CD14-positive monocyte (primary cell): ENCODE measurements around the gene CCL26. TPM values are rescaled to one million over a fixed set of nuclear protein-coding genes. Genes with fewer than 3 reads are reported as not detected.

Experiments used
- DNase-seq, 3 donors: peaks; one replicate each; pipeline ENCODE4 v3.0.0-alpha.2; 2011 to 2022
- H2AFZ ChIP-seq: 2 replicates; pipeline ENCODE4 v1.6.0; 2012; ENCODE audit warnings: mild to moderate bottlenecking, low read depth, low read length, inconsistent platforms; ENCODE audit not compliant: insufficient read depth, poor library complexity, severe bottlenecking
- H3K27ac ChIP-seq, 2 donors: 1 replicate in 1 of 2; 2 replicates in 1 of 2; pipeline ENCODE4 v1.5.1; 2012 to 2013; ENCODE audit warnings: low read length in 2 of 2, control low read depth in 1 of 2, inconsistent platforms in 1 of 2, low read depth in 1 of 2, mild to moderate bottlenecking in 1 of 2
- H3K27me3 ChIP-seq, 2 donors: one replicate each; pipeline versions ENCODE4 v1.6.0 to v1.6.1; 2011 to 2013; ENCODE audit warnings: low read length in 2 of 2; ENCODE audit not compliant: control insufficient read depth in 2 of 2, insufficient read depth in 2 of 2
- H3K36me3 ChIP-seq, 2 donors: replicated peaks in 1 of 2; 1 replicate in 1 of 2; 2 replicates in 1 of 2; pipeline versions ENCODE4 v1.5.1 to v1.6.1; 2012 to 2013; ENCODE audit warnings: low read length in 2 of 2, control low read depth in 1 of 2, inconsistent platforms in 1 of 2, mild to moderate bottlenecking in 1 of 2; ENCODE audit not compliant: insufficient read depth in 2 of 2, control insufficient read depth in 1 of 2
- H3K4me1 ChIP-seq, 2 donors: 1 replicate in 1 of 2; 2 replicates in 1 of 2; pipeline versions ENCODE4 v1.5.1 to v1.6.1; 2012 to 2013; ENCODE audit warnings: low read length in 2 of 2, control low read depth in 1 of 2, inconsistent platforms in 1 of 2, mild to moderate bottlenecking in 1 of 2, moderate library complexity in 1 of 2; ENCODE audit not compliant: insufficient read depth in 2 of 2, control insufficient read depth in 1 of 2
- H3K4me2 ChIP-seq: replicated peaks from 2 replicates; pipeline ENCODE3; 2012; ENCODE audit warnings: low read length, moderate library complexity, mild to moderate bottlenecking; ENCODE audit not compliant: poor library complexity, severe bottlenecking; ENCODE audit errors: extremely low read depth
- H3K4me3 ChIP-seq, 3 experiments: fragments of 200-600 bp in 1 of 3; sonication (generic) in 1 of 3; replicated peaks in 1 of 3; 1 replicate in 2 of 3; 2 replicates in 1 of 3; pipeline ENCODE4 v1.5.1; 2011 to 2013; ENCODE audit warnings: low read length in 3 of 3, mild to moderate bottlenecking in 3 of 3, control low read depth in 2 of 3, low read depth in 2 of 3, inconsistent platforms in 1 of 3, moderate library complexity in 1 of 3
- H3K79me2 ChIP-seq: 2 replicates; pipeline ENCODE4 v1.6.0; 2012; ENCODE audit warnings: mild to moderate bottlenecking, control low read depth, inconsistent platforms, low read length, moderate library complexity; ENCODE audit not compliant: insufficient read depth
- H3K9ac ChIP-seq: 2 replicates; pipeline ENCODE4 v1.6.0; 2017; ENCODE audit warnings: low read length, mild to moderate bottlenecking; ENCODE audit not compliant: insufficient read depth, poor library complexity, severe bottlenecking
- H3K9me3 ChIP-seq, 2 donors: replicated peaks in 1 of 2; 1 replicate in 1 of 2; 2 replicates in 1 of 2; pipeline versions ENCODE4 v1.5.1 to v1.6.1; 2012 to 2013; ENCODE audit warnings: low read length in 2 of 2, control low read depth in 1 of 2; ENCODE audit not compliant: control insufficient read depth in 1 of 2, insufficient read depth in 1 of 2
- H4K20me1 ChIP-seq: 2 replicates; pipeline ENCODE4 v1.6.0; 2012; ENCODE audit warnings: mild to moderate bottlenecking, low read length, control low read depth, moderate library complexity; ENCODE audit not compliant: insufficient read depth
- H3K27ac Mint-ChIP-seq, 7 donors: one replicate each; pipeline ENCODE4 v1.8.0; 2020; ENCODE audit warnings: mild to moderate bottlenecking in 7 of 7, mixed read lengths in 7 of 7, moderate library complexity in 6 of 7, inconsistent platforms in 2 of 7
- H3K27me3 Mint-ChIP-seq, 3 donors: one replicate each; pipeline ENCODE4 v1.8.0; 2021 to 2022; ENCODE audit warnings: low read depth in 3 of 3, mild to moderate bottlenecking in 3 of 3, mixed read lengths in 3 of 3, moderate library complexity in 3 of 3, inconsistent platforms in 1 of 3
- H3K36me3 Mint-ChIP-seq, 2 donors: one replicate each; pipeline ENCODE4 v1.8.0; 2020; ENCODE audit warnings: mixed read lengths in 2 of 2, inconsistent platforms in 1 of 2, mild to moderate bottlenecking in 1 of 2
- H3K4me1 Mint-ChIP-seq: one replicate; pipeline ENCODE4 v1.8.0; 2020; ENCODE audit warnings: mild to moderate bottlenecking, mixed read lengths
- H3K4me3 Mint-ChIP-seq, 2 donors: one replicate each; pipeline ENCODE4 v1.8.0; 2020; ENCODE audit warnings: mild to moderate bottlenecking in 2 of 2, mixed read lengths in 2 of 2, moderate library complexity in 1 of 2
- H3K9me3 Mint-ChIP-seq, 7 donors: one replicate each; pipeline ENCODE4 v1.8.0; 2020 to 2022; ENCODE audit warnings: mixed read lengths in 7 of 7, mild to moderate bottlenecking in 6 of 7, moderate library complexity in 6 of 7, inconsistent platforms in 2 of 7
- CTCF ChIP-seq: fragments of 200-600 bp; IDR thresholded peaks from one replicate; pipeline ENCODE4 v1.8.0; 2022; ENCODE audit warnings: antibody characterized with exemption, mild to moderate bottlenecking
- WGBS: methylation state at CpG from one replicate; pipeline ENCODE4 v1.1.5; 2013; ENCODE audit warnings: missing lambda C conversion rate; ENCODE audit not compliant: insufficient coverage; 5-methylcytosine and 5-hydroxymethylcytosine counted together
- intact Hi-C, 2 donors: fragments of 100-400 bp; cut with micrococcal nuclease; formaldehyde crosslinking; loops; one replicate each; pipeline versions ENCODE4 v1.15.0 to v1.15.1; 2023
- polyA plus RNA-seq, 3 donors: library from polyadenylated mRNA; depleted of rRNA in 1 of 3; unstranded in 2 of 3; stranded (reverse) in 1 of 3; fragments of 300-500 nt in 2 of 3; fragments of >200 nt in 1 of 3; fragmentation: Illumina TruSeq in 2 of 3; gene quantifications; 1 replicate in 2 of 3; 2 replicates in 1 of 3; pipeline ENCODE4 v1.2.3, GENCODE V29; 2012 to 2021

CCL26 gene
- polyA plus RNA-seq, 3 donors, result not detected

GRCh38 chr7:75796420-75796819, 24.4 kb upstream of the CCL26 start:
- H3K9me3 Mint-ChIP-seq, result peaks cover 0 to 2% (median 0%) of the 10 kb centered on the region in 7 donors
- 86% methylated on average over 4 of the region's 6 CpGs for WGBS

DNA sequence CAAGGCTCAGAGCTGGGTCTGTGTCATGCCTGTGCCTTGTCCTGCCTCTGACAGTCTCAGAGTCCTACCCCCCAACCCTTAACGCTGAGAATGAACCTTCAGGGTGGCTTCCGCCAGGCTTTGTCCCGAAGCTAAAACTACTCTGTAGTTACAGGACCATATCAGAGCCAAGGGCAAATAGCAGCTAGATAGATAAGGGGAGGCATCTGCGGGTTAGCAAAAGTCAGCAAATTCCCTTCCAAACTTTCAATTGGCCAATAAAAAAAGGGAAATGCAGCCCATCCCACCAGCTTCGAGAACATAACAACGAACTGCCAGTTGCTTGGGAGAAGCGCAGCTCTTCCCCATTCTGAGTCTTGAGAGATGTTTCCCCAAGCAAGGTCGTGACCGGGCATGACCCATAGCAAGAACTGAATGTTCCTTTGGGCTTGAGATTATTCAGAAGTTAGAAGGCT, 23.8 kb upstream of the CCL26 start:
- Mint-ChIP-seq H3K4me3 (peak overlapping the region; percentile 50 to 73), H3K27ac (peak overlapping the region; percentile 54 to 91 (median 83)), H3K9me3 (peaks cover 0 to 2% (median 0%) of the 10 kb centered on the region in 7 donors), H3K27me3 (peaks cover 6 to 12% (median 11%) of the 10 kb centered on the region in 3 donors), H3K4me1 (peaks cover 17% of the 10 kb centered on the region), H3K36me3 (no peaks in the 10 kb centered on the region)
- H3K79me2 ChIP-seq, result no peaks in the 10 kb centered on the region
- no peaks in the 10 kb centered on the region for H4K20me1 ChIP-seq
- H3K4me2 ChIP-seq, result peak overlapping the region; percentile 46
- H3K4me3 ChIP-seq, result peak overlapping the region in 1 of 3 experiments; percentile 50
- H3K9ac ChIP-seq, result no peak overlapping the region
- H3K4me1 ChIP-seq, result peaks cover 12 to 23% of the 10 kb centered on the region in 2 donors
- 27% methylated on average over 5 of the region's 9 CpGs for WGBS
- no peaks in the 10 kb centered on the region for H3K27me3 ChIP-seq
- intact Hi-C loops, result no loop called here
- no peak for TF ChIP-seq CTCF
- no peak overlapping the region for H2AFZ ChIP-seq
- no peaks in the 10 kb centered on the region for H3K9me3 ChIP-seq
- H3K27ac ChIP-seq, result peak overlapping the region in 1 of 2 donors; percentile 33
- no peaks in the 10 kb centered on the region for H3K36me3 ChIP-seq
- DNase-seq, result peak; percentile 62 to 68 (median 67)

More at GRCh38 chr7:75796420-75796819, 24.4 kb upstream of the CCL26 start:
- intact Hi-C loops, result no loop called here
- Histone ChIP-seq H2AFZ (no peak overlapping the region), H3K36me3 (no peaks in the 10 kb centered on the region), H3K4me3 (peak overlapping the region in 1 of 3 experiments; percentile 50), H4K20me1 (no peaks in the 10 kb centered on the region), H3K79me2 (no peaks in the 10 kb centered on the region), H3K9ac (no peak overlapping the region), H3K27me3 (no peaks in the 10 kb centered on the region), H3K9me3 (no peaks in the 10 kb centered on the region), H3K27ac (peak overlapping the region in 1 of 2 donors; percentile 33), H3K4me2 (peak overlapping the region; percentile 46), H3K4me1 (peaks cover 12 to 23% of the 10 kb centered on the region in 2 donors)
- Mint-ChIP-seq H3K27me3 (peaks cover 6 to 11% (median 9%) of the 10 kb centered on the region in 3 donors), H3K27ac (peak overlapping the region in 6 of 7 donors; percentile 43 to 91 (median 80)), H3K4me3 (peak overlapping the region in 1 of 2 donors; percentile 50), H3K4me1 (peaks cover 17% of the 10 kb centered on the region), H3K36me3 (no peaks in the 10 kb centered on the region)
- TF ChIP-seq CTCF, result no peak
- no peak for DNase-seq
